Endothelial cell of umbilical vein (primary cell): ENCODE measurements around the gene MOB2. TPM values are rescaled to one million over a fixed set of nuclear protein-coding genes. Genes with fewer than 3 reads are reported as not detected.

Source experiments
- BruUV-seq: library from RNA; stranded (reverse); fragments of 400-500 nt; replicated peaks from 2 replicates; lab custom pipeline; 2021; lab: Mats Ljungman, UMichigan
- CTCF ChIA-PET: fragments of 300-600, 350-600 bp; sonication (Branson Sonifier 250); formaldehyde crosslinking; loops from one replicate; lab custom pipeline; 2021; ENCODE audit warnings: antibody characterized with exemption, inconsistent platforms; lab: Charles Lee
- POLR2A ChIA-PET: fragments of 300-600, 350-600 bp; sonication (Branson Sonifier 250); formaldehyde crosslinking; loops from one replicate; lab custom pipeline; 2021; ENCODE audit warnings: antibody characterized with exemption, inconsistent platforms; lab: Charles Lee
- DNase-seq: peaks from one replicate; pipeline ENCODE4 v3.0.0-alpha.2; 2011; ENCODE audit warnings: low read depth, low spot score
- FAIRE-seq: peaks from 2 replicates; lab custom pipeline; 2011; peaks lifted over from hg19 to GRCh38; lab: Jason Lieb, UNC
- H2AFZ ChIP-seq: 2 replicates; pipeline ENCODE4 v1.6.0; 2012; ENCODE audit warnings: low read depth, low read length, control low read depth, inconsistent platforms
- H3K27ac ChIP-seq: 2 replicates; pipeline ENCODE4 v1.5.1; 2011; ENCODE audit warnings: low read depth, mild to moderate bottlenecking, control low read depth, low read length, moderate library complexity; ENCODE audit not compliant: insufficient read depth
- H3K27me3 ChIP-seq, 2 experiments: 2 replicates each; pipeline versions ENCODE4 v1.6.0 to v1.6.1; 2011; ENCODE audit warnings: low read length in 2 of 2, mixed read lengths in 1 of 2; ENCODE audit not compliant: control insufficient read depth in 2 of 2, insufficient read depth in 2 of 2
- H3K36me3 ChIP-seq, 2 experiments: 2 replicates in 1 of 2; 3 replicates in 1 of 2; pipeline ENCODE4 v1.5.1; 2011; ENCODE audit warnings: low read length in 2 of 2, mild to moderate bottlenecking in 1 of 2, moderate library complexity in 1 of 2; ENCODE audit not compliant: control insufficient read depth in 2 of 2, insufficient read depth in 2 of 2; ENCODE audit errors: extremely low read depth in 1 of 2
- H3K4me1 ChIP-seq: 3 replicates; pipeline ENCODE4 v1.5.1; 2011; ENCODE audit warnings: mild to moderate bottlenecking, low read length; ENCODE audit not compliant: control insufficient read depth, insufficient read depth; ENCODE audit errors: extremely low read depth
- H3K4me2 ChIP-seq: 2 replicates; pipeline ENCODE4 v1.6.1; 2011; ENCODE audit warnings: low read length, control low read depth, mixed read lengths; ENCODE audit not compliant: insufficient read depth
- H3K4me3 ChIP-seq, 3 experiments: fragments of 200-600 bp in 1 of 3; sonication (generic), shearing (Covaris generic) in 1 of 3; replicated peaks in 1 of 3; 2 replicates each; pipeline ENCODE4 v1.5.1; 2011 to 2016; ENCODE audit warnings: control low read depth in 3 of 3, low read length in 3 of 3, mild to moderate bottlenecking in 2 of 3, inconsistent platforms in 1 of 3, low read depth in 1 of 3, moderate library complexity in 1 of 3; ENCODE audit not compliant: insufficient read depth in 1 of 3
- H3K79me2 ChIP-seq: 2 replicates; pipeline ENCODE4 v1.6.0; 2012; ENCODE audit warnings: low read length, inconsistent platforms; ENCODE audit not compliant: control insufficient read depth, insufficient read depth
- H3K9ac ChIP-seq: replicated peaks from 2 replicates; pipeline ENCODE3; 2011; ENCODE audit warnings: low read length, control low read depth; ENCODE audit not compliant: insufficient read depth; ENCODE audit errors: extremely low read depth
- H3K9me1 ChIP-seq: replicated peaks from 3 replicates; pipeline ENCODE4 v1.6.0; 2011; ENCODE audit warnings: mild to moderate bottlenecking, low read length; ENCODE audit not compliant: control insufficient read depth, insufficient read depth; ENCODE audit errors: extremely low read depth
- H3K9me3 ChIP-seq: replicated peaks from 2 replicates; pipeline ENCODE4 v1.5.1; 2012; ENCODE audit warnings: low read length, inconsistent platforms; ENCODE audit not compliant: control insufficient read depth, insufficient read depth
- H4K20me1 ChIP-seq: replicated peaks from 2 replicates; pipeline ENCODE3; 2011; ENCODE audit warnings: mild to moderate bottlenecking, low read length; ENCODE audit not compliant: control insufficient read depth, insufficient read depth; ENCODE audit errors: extremely low read depth
- CTCF ChIP-seq, 2 donors: IDR thresholded peaks; 1 replicate in 1 of 2; 2 replicates in 1 of 2; pipeline ENCODE4 v1.5.1; 2011; ENCODE audit warnings: low read length in 2 of 2, mild to moderate bottlenecking in 2 of 2, moderate library complexity in 2 of 2, control low read depth in 1 of 2, inconsistent platforms in 1 of 2, low read depth in 1 of 2; ENCODE audit not compliant: insufficient read depth in 1 of 2; ENCODE audit errors: extremely low read depth in 1 of 2
- MYC ChIP-seq: IDR thresholded peaks from one replicate; pipeline ENCODE4 v1.6.1; 2011; ENCODE audit warnings: mild to moderate bottlenecking, low read depth, low read length
- dilution Hi-C: fragments of 300-500 bp; cut with MboI; formaldehyde crosslinking; loops from one replicate; pipeline ENCODE4 v1.15.0; 2019; ENCODE audit warnings: low sequenced_read_pairs; ENCODE audit not compliant: extremely low pct_ligation_motif_present
- intact Hi-C: fragments of 100-400 bp; cut with micrococcal nuclease; formaldehyde crosslinking; loops from one replicate; pipeline ENCODE4 v1.10.0; 2022
- polyA plus RNA-seq, 4 experiments: library from polyadenylated mRNA; depleted of rRNA in 3 of 4; stranded (reverse) in 3 of 4; unstranded in 1 of 4; fragments of >200 nt; gene quantifications; 2 replicates each; pipeline versions ENCODE4 v1.2.1 to v1.2.3, GENCODE V29; 2011 to 2012; ENCODE audit warnings: missing spikeins in 1 of 4
- total RNA-seq: library from RNA; stranded (reverse); gene quantifications from 2 replicates; pipeline ENCODE4 v1.2.3, GENCODE V29; 2021

Gene MOB2
- total and polyA plus RNA-seq, 2 donors (not counting 3 experiments of a cell fraction or from before 2014, with no cell fraction given) = 38.2 to 50.6 TPM

- DNase-seq = peak; percentile 63
- Histone ChIP-seq H3K9ac (no peak overlapping the region), H3K27me3 (no peaks in the 10 kb centered on the region), H2AFZ (no peak overlapping the region), H3K36me3 (no peaks in the 10 kb centered on the region), H3K4me2 (no peak overlapping the region), H3K9me3 (no peaks in the 10 kb centered on the region), H3K79me2 (peaks cover 17% of the 10 kb centered on the region), H3K27ac (no peak overlapping the region), H3K4me1 (no peaks in the 10 kb centered on the region), H3K9me1 (no peaks in the 10 kb centered on the region), H3K4me3 (no peak overlapping the region), H4K20me1 (peaks cover 3% of the 10 kb centered on the region)
- ChIA-PET CTCF (interaction anchor here (1.0 to 3.9 kb wide), 9 partner anchors 11 to 315 kb away, joined by 3 to 36 read pairs (median 5); partner anchors contain the start of gene TOLLIP), POLR2A (no interaction called here)
- BruUV-seq = no TSS peak
- intact Hi-C loops = loop anchor here (1.0 to 10.0 kb wide), 8 partner anchors 57 to 401 kb away; partner anchors contain the start of gene BRSK2
- TF ChIP-seq MYC (no peak), CTCF (IDR thresholded peaks at IDR 0.05; ENCODE audit: extremely low read depth in 1 of 2, insufficient read depth in 1 of 2, low read depth in 1 of 2, low read length in 2 of 2) (peak; percentile 93 to 98)
- dilution Hi-C loops = no loop called here
- FAIRE-seq = peak; percentile 84
Measured at GRCh38 chr11:1515082-1516060, 28.8 kb upstream of the MOB2 start.
